Spleen (tissue), 7 donors: Measurements from ENCODE around the gene UNC45B.

ENCODE experiments used
- POLR2A ChIP-seq, 3 donors: fragments of 450-650 bp; IDR thresholded peaks; one replicate each; pipeline ENCODE4 v1.5.1; 2017; ENCODE audit warnings: antibody characterized with exemption in 3 of 3, mild to moderate bottlenecking in 1 of 3
- POLR2AphosphoS5 ChIP-seq, 3 donors: sonication (generic); formaldehyde crosslinking; IDR thresholded peaks; one replicate each; pipeline ENCODE4 v1.5.1; 2017; ENCODE audit warnings: antibody characterized with exemption in 3 of 3
- TF ChIP-seq, protein P1 (sequence below), 11 experiments: fragments of 200-600 bp in 7 of 11; fragments of 450-650 bp in 4 of 11; sonication (generic) in 4 of 11; IDR thresholded peaks in 8 of 11; conservative IDR thresholded peaks in 3 of 11; 1 replicate in 7 of 11; 2 replicates in 4 of 11; pipeline versions ENCODE4 v1.4.0 to v1.8.0; 2016 to 2021; ENCODE audit warnings: antibody characterized with exemption in 11 of 11, inconsistent platforms in 4 of 11, mild to moderate bottlenecking in 1 of 11
- donor health status: DM: no; HTN: no; CAD: no; lungs with moderate emphysema.
- donor health status: DM: no; HTN: no; CAD: no.
- donor health status: DM: no; HTN: no; CAD: no.

DNA sequence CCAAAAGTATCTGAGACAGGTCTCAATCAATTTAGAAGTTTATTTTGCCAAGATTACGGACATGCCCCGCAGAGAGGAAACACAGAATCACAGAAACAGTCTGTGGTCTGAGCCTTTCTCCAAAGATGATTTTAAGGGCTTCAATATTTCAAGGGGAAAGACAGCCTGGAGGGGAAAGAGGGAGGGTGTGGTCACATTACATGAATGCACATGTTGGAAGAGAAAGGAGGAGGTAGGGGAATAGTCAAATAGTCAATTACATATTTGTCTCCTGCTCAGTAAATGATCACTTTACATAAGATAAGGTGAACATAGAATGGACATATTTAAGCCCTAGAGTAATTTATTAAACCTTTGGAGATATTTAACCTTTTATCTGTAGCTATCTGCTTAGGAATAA, 12.3 kb downstream of the UNC45B start:
- TF ChIP-seq POLR2A (IDR thresholded peaks at IDR 0.05) = no peak
- TF ChIP-seq, protein P1, sequence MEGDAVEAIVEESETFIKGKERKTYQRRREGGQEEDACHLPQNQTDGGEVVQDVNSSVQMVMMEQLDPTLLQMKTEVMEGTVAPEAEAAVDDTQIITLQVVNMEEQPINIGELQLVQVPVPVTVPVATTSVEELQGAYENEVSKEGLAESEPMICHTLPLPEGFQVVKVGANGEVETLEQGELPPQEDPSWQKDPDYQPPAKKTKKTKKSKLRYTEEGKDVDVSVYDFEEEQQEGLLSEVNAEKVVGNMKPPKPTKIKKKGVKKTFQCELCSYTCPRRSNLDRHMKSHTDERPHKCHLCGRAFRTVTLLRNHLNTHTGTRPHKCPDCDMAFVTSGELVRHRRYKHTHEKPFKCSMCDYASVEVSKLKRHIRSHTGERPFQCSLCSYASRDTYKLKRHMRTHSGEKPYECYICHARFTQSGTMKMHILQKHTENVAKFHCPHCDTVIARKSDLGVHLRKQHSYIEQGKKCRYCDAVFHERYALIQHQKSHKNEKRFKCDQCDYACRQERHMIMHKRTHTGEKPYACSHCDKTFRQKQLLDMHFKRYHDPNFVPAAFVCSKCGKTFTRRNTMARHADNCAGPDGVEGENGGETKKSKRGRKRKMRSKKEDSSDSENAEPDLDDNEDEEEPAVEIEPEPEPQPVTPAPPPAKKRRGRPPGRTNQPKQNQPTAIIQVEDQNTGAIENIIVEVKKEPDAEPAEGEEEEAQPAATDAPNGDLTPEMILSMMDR (IDR thresholded peaks at IDR 0.05 in 8 of 11, conservative IDR thresholded peaks at IDR 0.05 in 3 of 11) = no peak
- TF ChIP-seq POLR2AphosphoS5 (IDR thresholded peaks at IDR 0.05) = no peak
